ENCODE data around the gene KRT4. TPM values are rescaled to one million over a fixed set of nuclear protein-coding genes. Genes with fewer than 3 reads are reported as not detected.

Gene KRT4
- total RNA-seq, 1 experiment from 2014 or later = not detected

- Histone ChIP-seq H3K4ac (ENCODE audit: low read depth, low read length) (no peak overlapping the region), H3K18ac (ENCODE audit: insufficient read length, low read depth, low read length) (no peak overlapping the region), H3K79me1 (ENCODE audit: insufficient read depth, low read depth, low read length, poor library complexity, severe bottlenecking) (no peaks in the 10 kb centered on the region), H4K91ac (ENCODE audit: insufficient read length, low read depth, low read length) (no peak overlapping the region), H3K27me3 (ENCODE audit: insufficient read depth, low read length) (no peaks in the 10 kb centered on the region), H3K9me3 (ENCODE audit: control insufficient read depth, low read depth, low read length) (no peaks in the 10 kb centered on the region), H3K23ac (ENCODE audit: insufficient read length, low read depth, low read length) (no peak overlapping the region), H3K23me2 (ENCODE audit: insufficient read length, low read depth, low read length, poor library complexity, severe bottlenecking) (no peaks in the 10 kb centered on the region), H2BK20ac (ENCODE audit: low read depth, low read length, poor library complexity, severe bottlenecking) (no peak overlapping the region), H3K79me2 (ENCODE audit: insufficient read depth, low read length) (no peaks in the 10 kb centered on the region), H2AFZ (ENCODE audit: low read length) (no peak overlapping the region), H2BK120ac (ENCODE audit: low read depth, low read length, poor library complexity, severe bottlenecking) (no peak overlapping the region), H2AK5ac (ENCODE audit: insufficient read length, low read length) (no peak overlapping the region), H2BK12ac (ENCODE audit: insufficient read length, low read depth, low read length) (no peak overlapping the region), H4K8ac (replicated peaks; ENCODE audit: insufficient read length, low read depth, low read length) (no peak overlapping the region), H3K4me2 (ENCODE audit: insufficient read depth, insufficient read length, low read length) (no peak overlapping the region), H4K20me1 (ENCODE audit: control insufficient read depth, insufficient read depth, insufficient read length) (no peaks in the 10 kb centered on the region), H3K14ac (ENCODE audit: insufficient read depth, low read length) (no peak overlapping the region), H3K27ac (ENCODE audit: insufficient read length, low read depth, low read length) (no peak overlapping the region), H3K56ac (ENCODE audit: insufficient read length, low read depth, low read length) (no peak overlapping the region), H3K9ac (ENCODE audit: extremely low read depth, insufficient read length, low read length) (no peak overlapping the region), H3K4me1 (ENCODE audit: insufficient read depth, low read length) (no peaks in the 10 kb centered on the region), H2BK15ac (ENCODE audit: low read depth, low read length) (no peak overlapping the region), H4K5ac (ENCODE audit: insufficient read length, low read depth, low read length) (no peak overlapping the region), H2BK5ac (ENCODE audit: insufficient read length, low read length) (no peak overlapping the region), H3T11ph (ENCODE audit: low read length) (no peak overlapping the region)
- DNase-seq = peak; percentile 25
- WGBS (ENCODE audit: extremely low coverage, insufficient read length, low lambda C conversion rate) = no CpG with 5 or more reads among the region's 6 CpGs
- TF ChIP-seq CTCF (conservative IDR thresholded peaks at IDR 0.05) = no peak
- H3K4me1 Mint-ChIP-seq = peaks cover 0 to 4% of the 10 kb centered on the region in 2 experiments; a peak in 1 of 4 replicates
- no peak overlapping the region for H3K4me3 Mint-ChIP-seq
- H3K27me3 Mint-ChIP-seq (ENCODE audit: low read depth) = peaks cover 16% of the 10 kb centered on the region
- H3K27ac Mint-ChIP-seq = peak overlapping the region in 1 of 3 experiments; percentile 16; a peak in 1 of 7 replicates
- H3K9me3 Mint-ChIP-seq = no peaks in the 10 kb centered on the region
- no peaks in the 10 kb centered on the region for H3K36me3 Mint-ChIP-seq (ENCODE audit: insufficient read depth in 1 of 3, low read depth in 3 of 3)
Observed at GRCh38 chr12:52849511-52849910, 35.6 kb upstream of the KRT4 start.

All from H9 (cell line).